Type B pancreatic cell (in vitro differentiated cells): ENCODE measurements around the gene SP140. TPM values are rescaled to one million over a fixed set of nuclear protein-coding genes. Genes with fewer than 3 reads are reported as not detected.

Experiments
- DNase-seq: peaks from one replicate; pipeline ENCODE4 v3.0.0; 2021; ENCODE audit warnings: mixed read lengths; ENCODE audit not compliant: unreplicated experiment; ENCODE audit errors: extremely low spot score
- H3K27ac Mint-ChIP-seq: 2 replicates; pipeline ENCODE4 v1.8.0; 2021; ENCODE audit warnings: mild to moderate bottlenecking, mixed read lengths
- H3K27me3 Mint-ChIP-seq: 2 replicates; pipeline ENCODE4 v1.8.0; 2021; ENCODE audit warnings: mixed read lengths
- H3K36me3 Mint-ChIP-seq: 2 replicates; pipeline ENCODE4 v1.8.0; 2021; ENCODE audit warnings: mixed read lengths
- H3K4me1 Mint-ChIP-seq: one replicate; pipeline ENCODE4 v1.8.0; 2021; ENCODE audit warnings: mixed read lengths; ENCODE audit not compliant: unreplicated experiment
- H3K4me3 Mint-ChIP-seq: 2 replicates; pipeline ENCODE4 v1.8.0; 2021; ENCODE audit warnings: mild to moderate bottlenecking, mixed read lengths
- H3K9me3 Mint-ChIP-seq: 2 replicates; pipeline ENCODE4 v1.8.0; 2021; ENCODE audit warnings: mixed read lengths
- CTCF ChIP-seq: fragments of 200-600 bp; sonication (generic); conservative IDR thresholded peaks from 2 replicates; pipeline ENCODE4 v1.5.0; 2021; ENCODE audit warnings: antibody characterized with exemption, mild to moderate bottlenecking
- total RNA-seq: library from RNA; stranded (reverse); gene quantifications from 2 replicates; pipeline ENCODE4 v1.2.1, GENCODE V29; 2021; ENCODE audit warnings: low replicate concordance

SP140 gene
- total RNA-seq, 1 donor from 2014 or later, result 0.97 TPM

GRCh38 chr2:230356084-230356483 lies 130.5 kb downstream of the SP140 start:
- Mint-ChIP-seq H3K9me3 (peaks cover 4% of the 10 kb centered on the region), H3K4me3 (no peak overlapping the region), H3K27ac (no peak overlapping the region), H3K4me1 (no peaks in the 10 kb centered on the region), H3K27me3 (no peaks in the 10 kb centered on the region), H3K36me3 (peaks cover 4% of the 10 kb centered on the region)
- TF ChIP-seq CTCF, result no peak
- DNase-seq, result no peak

DNA sequence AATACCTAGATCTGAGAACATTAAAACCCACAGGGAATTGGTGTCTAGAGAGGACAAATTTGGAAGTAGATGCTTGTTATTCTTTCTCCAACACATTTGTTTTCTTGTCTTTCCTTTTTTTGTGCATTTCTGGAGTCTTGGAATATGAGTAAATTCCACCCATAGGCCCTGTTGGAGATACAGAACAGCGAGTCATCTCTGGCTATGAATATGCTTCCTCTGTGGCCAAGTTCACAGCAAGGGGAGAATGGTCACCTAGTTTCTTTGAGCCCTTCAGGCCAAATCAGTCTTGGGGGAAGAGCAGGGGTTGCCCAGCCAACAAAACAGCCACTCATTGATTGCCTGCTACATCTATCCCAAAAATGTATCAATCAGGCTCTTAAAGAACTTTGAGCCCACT lies 132.8 kb downstream of the SP140 start:
- TF ChIP-seq CTCF, result no peak
- no peak for DNase-seq
- H3K27me3 Mint-ChIP-seq, result no peaks in the 10 kb centered on the region
- H3K9me3 Mint-ChIP-seq, result peaks cover 4% of the 10 kb centered on the region
- no peak overlapping the region for H3K4me3 Mint-ChIP-seq
- no peaks in the 10 kb centered on the region for H3K4me1 Mint-ChIP-seq
- H3K27ac Mint-ChIP-seq, result no peak overlapping the region
- peaks cover 4% of the 10 kb centered on the region for H3K36me3 Mint-ChIP-seq

DNA sequence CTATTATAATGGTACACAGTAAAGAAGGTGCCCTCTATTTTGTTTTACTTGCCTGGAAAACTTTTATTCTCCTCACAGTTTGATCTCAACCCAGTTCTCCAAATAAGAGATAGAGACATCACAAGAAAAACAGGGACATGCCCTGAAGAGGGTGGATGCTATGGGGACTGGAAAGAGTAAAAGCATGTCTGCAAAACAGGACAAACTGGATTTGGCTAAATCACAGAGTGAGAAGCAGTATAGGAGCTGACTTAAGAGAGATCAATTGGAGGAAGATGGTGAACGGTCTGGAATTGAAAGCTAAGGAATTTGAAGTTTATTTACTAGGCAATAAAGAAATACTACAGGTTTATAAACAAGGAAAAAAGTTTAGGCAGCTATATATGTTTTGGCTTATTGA lies 134.5 kb downstream of the SP140 start:
- Mint-ChIP-seq H3K9me3 (peaks cover 4% of the 10 kb centered on the region), H3K27ac (peak overlapping the region; percentile 39), H3K27me3 (no peaks in the 10 kb centered on the region), H3K4me1 (no peaks in the 10 kb centered on the region), H3K4me3 (no peak overlapping the region), H3K36me3 (peaks cover 4% of the 10 kb centered on the region)
- no peak for TF ChIP-seq CTCF
- DNase-seq, result no peak

GRCh38 chr2:230362030-230362691 lies 136.6 kb downstream of the SP140 start:
- no peak overlapping the region for H3K27ac Mint-ChIP-seq
- no peaks in the 10 kb centered on the region for H3K27me3 Mint-ChIP-seq
- H3K4me1 Mint-ChIP-seq, result no peaks in the 10 kb centered on the region
- H3K36me3 Mint-ChIP-seq, result peaks cover 4% of the 10 kb centered on the region
- no peak overlapping the region for H3K4me3 Mint-ChIP-seq
- peaks cover 4% of the 10 kb centered on the region for H3K9me3 Mint-ChIP-seq
- TF ChIP-seq CTCF, result no peak
- DNase-seq, result no peak

Other genes starting within 250 kb of the SP140 start
- gene SLC16A14, start 156.8 kb upstream of the SP140 start, total RNA-seq, result 9.1 and 9.3 TPM in 2 replicates
- gene SP110, start 5.8 kb upstream of the SP140 start, total RNA-seq, result 8.6 and 15.4 TPM in 2 replicates
- 6.6 and 13.7 TPM in 2 replicates for gene SP140L, start 101.5 kb downstream of the SP140 start, total RNA-seq
- 21.7 and 41.8 TPM in 2 replicates for gene SP100, start 190.5 kb downstream of the SP140 start, total RNA-seq